H9 (cell line): Measurements from ENCODE around the gene SOX8. TPM values are rescaled to one million over a fixed set of nuclear protein-coding genes. Genes with fewer than 3 reads are reported as not detected.
A peak's percentile ranks its signal among the peaks of the same experiment; 100 is the strongest.

ENCODE experiments used
- DNase-seq: peaks from one replicate; pipeline ENCODE4 v3.0.0-alpha.2; 2017
- H2AFZ ChIP-seq: one replicate; pipeline ENCODE4 v1.6.1; 2013; ENCODE audit warnings: mild to moderate bottlenecking, low read length, control low read depth, moderate library complexity
- H2AK5ac ChIP-seq: 2 replicates; pipeline ENCODE4 v1.6.1; 2013; ENCODE audit warnings: low read length, control low read depth, mixed read lengths; ENCODE audit not compliant: insufficient read length
- H2BK120ac ChIP-seq: one replicate; pipeline ENCODE4 v1.6.1; 2013; ENCODE audit warnings: low read depth, mild to moderate bottlenecking, low read length, control low read depth, inconsistent platforms; ENCODE audit not compliant: poor library complexity, severe bottlenecking
- H2BK12ac ChIP-seq: 2 replicates; pipeline ENCODE4 v1.6.1; 2013; ENCODE audit warnings: low read length, control low read depth, mixed read lengths, low read depth; ENCODE audit not compliant: insufficient read length
- H2BK15ac ChIP-seq: 2 replicates; pipeline ENCODE4 v1.6.1; 2013; ENCODE audit warnings: low read depth, low read length, control low read depth
- H2BK20ac ChIP-seq: one replicate; pipeline ENCODE4 v1.6.1; 2013; ENCODE audit warnings: low read depth, mild to moderate bottlenecking, low read length, control low read depth, inconsistent platforms; ENCODE audit not compliant: poor library complexity, severe bottlenecking
- H2BK5ac ChIP-seq: 2 replicates; pipeline ENCODE4 v1.6.1; 2013; ENCODE audit warnings: low read length, control low read depth, mixed read lengths; ENCODE audit not compliant: insufficient read length
- H3K14ac ChIP-seq: 2 replicates; pipeline ENCODE4 v1.6.1; 2013; ENCODE audit warnings: low read length, control low read depth; ENCODE audit not compliant: insufficient read depth
- H3K18ac ChIP-seq: 2 replicates; pipeline ENCODE4 v1.6.1; 2013; ENCODE audit warnings: low read depth, mild to moderate bottlenecking, mixed read lengths, low read length, control low read depth; ENCODE audit not compliant: insufficient read length
- H3K23ac ChIP-seq: 2 replicates; pipeline ENCODE4 v1.6.1; 2013; ENCODE audit warnings: low read length, control low read depth, mixed read lengths, low read depth; ENCODE audit not compliant: insufficient read length
- H3K23me2 ChIP-seq: 2 replicates; pipeline ENCODE4 v1.6.1; 2013; ENCODE audit warnings: low read depth, mild to moderate bottlenecking, mixed read lengths, low read length, control low read depth; ENCODE audit not compliant: insufficient read length, poor library complexity, severe bottlenecking
- H3K27ac ChIP-seq: 2 replicates; pipeline ENCODE4 v1.5.1; 2013; ENCODE audit warnings: low read length, control low read depth, mixed read lengths, low read depth; ENCODE audit not compliant: insufficient read length
- H3K27me3 ChIP-seq: 2 replicates; pipeline ENCODE4 v1.6.1; 2013; ENCODE audit warnings: low read length, control low read depth, inconsistent platforms; ENCODE audit not compliant: insufficient read depth
- H3K4ac ChIP-seq: 2 replicates; pipeline ENCODE4 v1.6.1; 2013; ENCODE audit warnings: low read depth, mild to moderate bottlenecking, control low read depth, inconsistent platforms, low read length, moderate library complexity
- H3K4me1 ChIP-seq: 2 replicates; pipeline ENCODE4 v1.6.1; 2013; ENCODE audit warnings: low read length, control low read depth, inconsistent platforms; ENCODE audit not compliant: insufficient read depth
- H3K4me2 ChIP-seq: 2 replicates; pipeline ENCODE4 v1.6.1; 2013; ENCODE audit warnings: low read length, control low read depth, mixed read lengths; ENCODE audit not compliant: insufficient read length, insufficient read depth
- H3K56ac ChIP-seq: 2 replicates; pipeline ENCODE4 v1.6.1; 2013; ENCODE audit warnings: low read depth, mild to moderate bottlenecking, mixed read lengths, low read length, control low read depth; ENCODE audit not compliant: insufficient read length
- H3K79me1 ChIP-seq: 2 replicates; pipeline ENCODE4 v1.6.1; 2013; ENCODE audit warnings: low read depth, mild to moderate bottlenecking, moderate library complexity, low read length, control low read depth, inconsistent platforms; ENCODE audit not compliant: insufficient read depth, poor library complexity, severe bottlenecking
- H3K79me2 ChIP-seq: 2 replicates; pipeline ENCODE4 v1.6.1; 2013; ENCODE audit warnings: low read length, control low read depth, inconsistent platforms; ENCODE audit not compliant: insufficient read depth
- H3K9ac ChIP-seq: 2 replicates; pipeline ENCODE4 v1.6.1; 2013; ENCODE audit warnings: low read length, control low read depth, mixed read lengths; ENCODE audit not compliant: insufficient read length; ENCODE audit errors: extremely low read depth
- H3K9me3 ChIP-seq: one replicate; pipeline ENCODE4 v1.6.1; 2013; ENCODE audit warnings: low read depth, low read length, inconsistent platforms; ENCODE audit not compliant: control insufficient read depth
- H3T11ph ChIP-seq: one replicate; pipeline ENCODE4 v1.6.1; 2013; ENCODE audit warnings: mild to moderate bottlenecking, low read length, control low read depth, inconsistent platforms
- H4K20me1 ChIP-seq: one replicate; pipeline ENCODE4 v1.6.1; 2013; ENCODE audit not compliant: control insufficient read depth, insufficient read length, insufficient read depth
- H4K5ac ChIP-seq: 2 replicates; pipeline ENCODE4 v1.6.1; 2013; ENCODE audit warnings: low read depth, mild to moderate bottlenecking, mixed read lengths, low read length, control low read depth; ENCODE audit not compliant: insufficient read length
- H4K8ac ChIP-seq: replicated peaks from 2 replicates; pipeline ENCODE4 v1.6.1; 2013; ENCODE audit warnings: low read length, control low read depth, mixed read lengths, low read depth; ENCODE audit not compliant: insufficient read length
- H4K91ac ChIP-seq: 2 replicates; pipeline ENCODE4 v1.6.1; 2013; ENCODE audit warnings: low read depth, mild to moderate bottlenecking, moderate library complexity, mixed read lengths, low read length, control low read depth; ENCODE audit not compliant: insufficient read length
- H3K27ac Mint-ChIP-seq, 3 experiments: 2 replicates in 2 of 3; 3 replicates in 1 of 3; pipeline ENCODE4 v1.8.0; 2020 to 2021; ENCODE audit warnings: mixed read lengths in 3 of 3, mild to moderate bottlenecking in 1 of 3, moderate library complexity in 1 of 3
- H3K27me3 Mint-ChIP-seq: 2 replicates; pipeline ENCODE4 v1.8.0; 2021; ENCODE audit warnings: low read depth, mild to moderate bottlenecking, moderate library complexity, mixed read lengths
- H3K36me3 Mint-ChIP-seq, 3 experiments: 2 replicates in 2 of 3; 3 replicates in 1 of 3; pipeline ENCODE4 v1.8.0; 2020 to 2021; ENCODE audit warnings: low read depth in 3 of 3, mixed read lengths in 3 of 3; ENCODE audit not compliant: insufficient read depth in 1 of 3
- H3K4me1 Mint-ChIP-seq, 2 experiments: 2 replicates each; pipeline ENCODE4 v1.8.0; 2020; ENCODE audit warnings: mixed read lengths in 2 of 2
- H3K4me3 Mint-ChIP-seq, 2 experiments: 2 replicates in 1 of 2; 3 replicates in 1 of 2; pipeline ENCODE4 v1.8.0; 2020 to 2021; ENCODE audit warnings: mild to moderate bottlenecking in 2 of 2, mixed read lengths in 2 of 2, moderate library complexity in 1 of 2
- H3K9me3 Mint-ChIP-seq, 2 experiments: 2 replicates in 1 of 2; 3 replicates in 1 of 2; pipeline ENCODE4 v1.8.0; 2020; ENCODE audit warnings: mild to moderate bottlenecking in 2 of 2, mixed read lengths in 2 of 2, moderate library complexity in 1 of 2
- whole genome bisulfite sequencing: extraction: QIAGEN DNeasy Blood & Tissue Kit; methylation state at CpG from one replicate; pipeline ENCODE4 v1.1.7; 2013; ENCODE audit warnings: missing lambda C conversion rate, low lambda C conversion rate, mixed read lengths; ENCODE audit not compliant: insufficient read length; ENCODE audit errors: extremely low coverage; 5-methylcytosine and 5-hydroxymethylcytosine counted together
- total RNA-seq: library from RNA; stranded (reverse); gene quantifications from 2 replicates; pipeline ENCODE4 v1.2.1, GENCODE V29; 2021
- TF ChIP-seq, protein P1 (sequence below): fragments of 200-600 bp; sonication (generic); conservative IDR thresholded peaks from 3 replicates; pipeline ENCODE4 v1.8.0; 2021; ENCODE audit warnings: antibody characterized with exemption, mild to moderate bottlenecking

SOX8 gene
- total RNA-seq, 1 experiment from 2014 or later: 8.9 TPM

GRCh38 chr16:988471-989353 lies 7.1 kb downstream of the SOX8 start:
- DNase-seq: no peak
- Histone ChIP-seq H4K20me1 (no peaks in the 10 kb centered on the region), H3T11ph (no peak overlapping the region), H4K8ac (no peak overlapping the region), H3K4ac (no peak overlapping the region), H4K91ac (no peak overlapping the region), H3K4me1 (no peaks in the 10 kb centered on the region), H3K23ac (no peak overlapping the region), H3K9ac (no peak overlapping the region), H3K56ac (no peak overlapping the region), H2AK5ac (no peak overlapping the region), H2AFZ (no peak overlapping the region), H2BK20ac (no peak overlapping the region), H3K9me3 (no peaks in the 10 kb centered on the region), H2BK12ac (no peak overlapping the region), H3K18ac (no peak overlapping the region), H3K79me2 (no peaks in the 10 kb centered on the region), H3K14ac (no peak overlapping the region; the same call in 1 of the 2 replicates), H3K79me1 (no peaks in the 10 kb centered on the region), H2BK120ac (no peak overlapping the region), H3K23me2 (no peaks in the 10 kb centered on the region), H3K27me3 (no peaks in the 10 kb centered on the region), H2BK15ac (no peak overlapping the region), H2BK5ac (no peak overlapping the region), H3K27ac (no peak overlapping the region), H3K4me2 (no peak overlapping the region), H4K5ac (no peak overlapping the region)
- TF ChIP-seq, protein P1, sequence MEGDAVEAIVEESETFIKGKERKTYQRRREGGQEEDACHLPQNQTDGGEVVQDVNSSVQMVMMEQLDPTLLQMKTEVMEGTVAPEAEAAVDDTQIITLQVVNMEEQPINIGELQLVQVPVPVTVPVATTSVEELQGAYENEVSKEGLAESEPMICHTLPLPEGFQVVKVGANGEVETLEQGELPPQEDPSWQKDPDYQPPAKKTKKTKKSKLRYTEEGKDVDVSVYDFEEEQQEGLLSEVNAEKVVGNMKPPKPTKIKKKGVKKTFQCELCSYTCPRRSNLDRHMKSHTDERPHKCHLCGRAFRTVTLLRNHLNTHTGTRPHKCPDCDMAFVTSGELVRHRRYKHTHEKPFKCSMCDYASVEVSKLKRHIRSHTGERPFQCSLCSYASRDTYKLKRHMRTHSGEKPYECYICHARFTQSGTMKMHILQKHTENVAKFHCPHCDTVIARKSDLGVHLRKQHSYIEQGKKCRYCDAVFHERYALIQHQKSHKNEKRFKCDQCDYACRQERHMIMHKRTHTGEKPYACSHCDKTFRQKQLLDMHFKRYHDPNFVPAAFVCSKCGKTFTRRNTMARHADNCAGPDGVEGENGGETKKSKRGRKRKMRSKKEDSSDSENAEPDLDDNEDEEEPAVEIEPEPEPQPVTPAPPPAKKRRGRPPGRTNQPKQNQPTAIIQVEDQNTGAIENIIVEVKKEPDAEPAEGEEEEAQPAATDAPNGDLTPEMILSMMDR: no peak
- no CpG with 5 or more reads among the region's 35 CpGs for WGBS
- H3K9me3 Mint-ChIP-seq: no peaks in the 10 kb centered on the region
- no peak overlapping the region for H3K4me3 Mint-ChIP-seq
- peaks cover 0 to 2% (median 0%) of the 10 kb centered on the region in 3 experiments; a peak in 1 of 7 replicates for H3K36me3 Mint-ChIP-seq
- peak overlapping the region in 1 of 3 experiments; percentile 52; a peak in 1 of 7 replicates for H3K27ac Mint-ChIP-seq
- peaks cover 1% of the 10 kb centered on the region for H3K27me3 Mint-ChIP-seq
- H3K4me1 Mint-ChIP-seq: peaks cover 0 to 4% of the 10 kb centered on the region in 2 experiments; a peak in 1 of 4 replicates
